Breast epithelium (tissue), 4 donors: ENCODE results near the gene GNAI1. TPM values are rescaled to one million over a fixed set of nuclear protein-coding genes. Genes with fewer than 3 reads are reported as not detected.

Source experiments
- DNase-seq, 2 donors: peaks; one replicate each; pipeline ENCODE4 v3.0.0-alpha.2; 2019; ENCODE audit warnings: low spot score in 2 of 2
- H3K27ac ChIP-seq, 2 donors: fragments of 200-600 bp; sonication (generic) in 1 of 2; one replicate each; pipeline ENCODE4 v1.5.1; 2016 to 2019; ENCODE audit warnings: mild to moderate bottlenecking in 1 of 2
- H3K27me3 ChIP-seq, 2 donors: fragments of 200-600 bp; sonication (generic) in 1 of 2; one replicate each; pipeline versions ENCODE4 v1.5.1 to v1.6.0; 2017 to 2019; ENCODE audit warnings: control low read depth in 1 of 2, mild to moderate bottlenecking in 1 of 2
- H3K36me3 ChIP-seq: fragments of 200-600 bp; one replicate; pipeline ENCODE4 v1.5.1; 2019
- H3K4me1 ChIP-seq, 2 donors: fragments of 200-600 bp; sonication (generic); one replicate each; pipeline ENCODE4 v1.5.1; 2016 to 2019; ENCODE audit warnings: control low read depth in 1 of 2
- H3K4me3 ChIP-seq, 3 donors: fragments of 200-600 bp; sonication (generic); 1 replicate in 2 of 3; 2 replicates in 1 of 3; pipeline ENCODE4 v1.5.1; 2016 to 2019; ENCODE audit warnings: mild to moderate bottlenecking in 3 of 3, moderate library complexity in 2 of 3
- H3K9me3 ChIP-seq, 2 donors: fragments of 200-600 bp; sonication (generic) in 1 of 2; one replicate each; pipeline ENCODE4 v1.5.1; 2016 to 2019; ENCODE audit warnings: control low read depth in 1 of 2
- CTCF ChIP-seq, 3 donors: fragments of 450-650 bp; IDR thresholded peaks; one replicate each; pipeline ENCODE4 v1.5.1; 2016 to 2017; ENCODE audit warnings: antibody characterized with exemption in 3 of 3, mild to moderate bottlenecking in 3 of 3, moderate library complexity in 3 of 3
- POLR2A ChIP-seq: fragments of 450-650 bp; IDR thresholded peaks from one replicate; pipeline ENCODE4 v1.6.1; 2016; ENCODE audit warnings: antibody characterized with exemption, mild to moderate bottlenecking, moderate library complexity
- POLR2AphosphoS5 ChIP-seq, 3 donors: sonication (generic); formaldehyde crosslinking; IDR thresholded peaks; one replicate each; pipeline ENCODE4 v1.6.1; 2017; ENCODE audit warnings: antibody characterized with exemption in 3 of 3
- intact Hi-C: fragments of 100-400 bp; cut with DNase I; formaldehyde crosslinking; loops from one replicate; pipeline ENCODE4 v1.15.1; 2023; ENCODE audit warnings: low total_unique reads
- total RNA-seq, 3 donors: library from RNA; depleted of rRNA; stranded (reverse); fragments of >200 nt; gene quantifications; one replicate each; pipeline ENCODE4 v1.1.0, GENCODE V29; 2016

The GNAI1 gene
- total RNA-seq, 3 donors from 2014 or later, result 25.6 to 75.2 (median 27.5) TPM

DNA sequence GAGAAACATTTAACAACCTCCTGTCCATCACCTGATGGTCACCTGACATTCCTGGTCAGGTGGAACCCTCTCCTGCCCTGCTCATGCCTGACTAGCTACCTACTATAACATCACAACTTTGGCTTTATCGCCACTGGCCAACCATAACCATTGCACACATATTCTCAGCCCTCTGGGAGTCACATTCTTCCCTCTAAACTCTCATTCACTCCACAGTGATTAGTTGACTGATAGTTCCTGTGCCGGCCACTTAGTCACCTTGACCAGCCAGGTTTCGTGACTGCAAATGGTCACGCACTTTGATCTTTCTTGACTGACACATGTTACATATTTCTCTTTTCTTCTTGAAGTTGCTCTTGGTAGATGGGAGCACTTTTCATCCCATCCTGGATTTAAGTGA, 50.1 kb downstream of the GNAI1 start:
- intact Hi-C loops, result no loop called here
- Histone ChIP-seq H3K4me1 (peaks cover 0 to 5% of the 10 kb centered on the region in 2 donors), H3K27ac (no peak overlapping the region), H3K9me3 (no peaks in the 10 kb centered on the region), H3K27me3 (no peaks in the 10 kb centered on the region), H3K4me3 (no peak overlapping the region), H3K36me3 (no peaks in the 10 kb centered on the region)
- DNase-seq, result no peak
- TF ChIP-seq POLR2AphosphoS5 (IDR thresholded peaks at IDR 0.05) (no peak), CTCF (IDR thresholded peaks at IDR 0.05) (no peak), POLR2A (no peak)

DNA sequence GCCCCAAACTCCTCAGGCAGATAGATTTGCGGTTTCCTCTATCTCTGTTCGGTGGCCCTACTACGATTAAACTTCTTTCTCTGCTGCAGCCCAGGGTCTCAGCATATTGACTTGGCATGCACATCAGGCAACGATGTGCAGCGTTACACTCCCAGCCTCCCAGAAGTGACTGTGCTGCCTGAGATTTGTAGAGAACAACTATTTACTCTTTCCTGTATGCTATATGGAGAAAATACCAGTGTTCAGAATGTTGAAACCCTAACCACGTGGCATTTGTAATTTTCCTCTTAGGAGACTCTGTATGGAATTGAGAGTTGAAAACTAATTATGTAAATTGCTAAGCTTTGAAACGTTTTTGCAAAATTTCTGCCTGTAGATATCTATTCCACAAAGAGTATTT, 50.9 kb downstream of the GNAI1 start:
- H3K36me3 ChIP-seq, result no peaks in the 10 kb centered on the region
- no peak overlapping the region for H3K27ac ChIP-seq
- H3K4me3 ChIP-seq, result no peak overlapping the region
- H3K9me3 ChIP-seq, result no peaks in the 10 kb centered on the region
- TF ChIP-seq POLR2A (no peak), POLR2AphosphoS5 (IDR thresholded peaks at IDR 0.05) (no peak), CTCF (IDR thresholded peaks at IDR 0.05) (no peak)
- DNase-seq, result no peak
- intact Hi-C loops, result no loop called here
- H3K27me3 ChIP-seq, result no peaks in the 10 kb centered on the region
- H3K4me1 ChIP-seq, result peaks cover 0 to 5% of the 10 kb centered on the region in 2 donors

GRCh38 chr7:80186721-80187120, 52.1 kb downstream of the GNAI1 start:
- no peak for TF ChIP-seq POLR2A
- TF ChIP-seq CTCF (IDR thresholded peaks at IDR 0.05), result no peak
- no peak for TF ChIP-seq POLR2AphosphoS5 (IDR thresholded peaks at IDR 0.05)
- Histone ChIP-seq H3K9me3 (no peaks in the 10 kb centered on the region), H3K27ac (no peak overlapping the region), H3K27me3 (no peaks in the 10 kb centered on the region), H3K36me3 (no peaks in the 10 kb centered on the region), H3K4me1 (peaks cover 0 to 5% of the 10 kb centered on the region in 2 donors), H3K4me3 (no peak overlapping the region)
- intact Hi-C loops, result no loop called here
- no peak for DNase-seq

GRCh38 chr7:80187279-80187678, 52.6 kb downstream of the GNAI1 start:
- H3K4me3 ChIP-seq, result no peak overlapping the region
- TF ChIP-seq POLR2A, result no peak
- TF ChIP-seq POLR2AphosphoS5 (IDR thresholded peaks at IDR 0.05), result no peak
- no peaks in the 10 kb centered on the region for H3K36me3 ChIP-seq
- no peaks in the 10 kb centered on the region for H3K9me3 ChIP-seq
- peaks cover 0 to 5% of the 10 kb centered on the region in 2 donors for H3K4me1 ChIP-seq
- no peaks in the 10 kb centered on the region for H3K27me3 ChIP-seq
- DNase-seq, result no peak
- H3K27ac ChIP-seq, result no peak overlapping the region
- intact Hi-C loops, result no loop called here

DNA sequence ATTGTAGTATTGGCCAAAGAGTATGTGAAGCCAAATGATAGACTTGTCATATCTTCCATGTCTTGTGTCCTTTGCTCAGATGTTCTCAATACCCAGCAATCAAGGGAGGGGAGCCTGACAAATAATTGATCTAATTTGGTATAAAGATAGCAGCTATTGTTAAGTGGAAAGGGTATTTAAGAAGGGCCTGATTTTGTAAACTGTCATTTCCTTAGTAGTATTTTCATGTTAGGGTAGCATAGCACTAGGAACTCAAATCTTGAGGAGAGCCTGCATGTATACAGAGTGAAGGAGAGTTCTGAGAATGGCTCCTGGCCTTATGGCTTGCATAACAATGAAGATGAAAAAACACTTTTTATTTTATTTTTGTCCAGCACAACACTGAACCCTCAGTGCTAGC, 53.1 kb downstream of the GNAI1 start:
- Histone ChIP-seq H3K36me3 (no peaks in the 10 kb centered on the region), H3K27me3 (no peaks in the 10 kb centered on the region), H3K4me3 (no peak overlapping the region), H3K9me3 (no peaks in the 10 kb centered on the region), H3K4me1 (peaks cover 0 to 5% of the 10 kb centered on the region in 2 donors), H3K27ac (no peak overlapping the region)
- TF ChIP-seq POLR2A (no peak), CTCF (IDR thresholded peaks at IDR 0.05) (no peak), POLR2AphosphoS5 (IDR thresholded peaks at IDR 0.05) (no peak)
- intact Hi-C loops, result no loop called here
- no peak for DNase-seq

DNA sequence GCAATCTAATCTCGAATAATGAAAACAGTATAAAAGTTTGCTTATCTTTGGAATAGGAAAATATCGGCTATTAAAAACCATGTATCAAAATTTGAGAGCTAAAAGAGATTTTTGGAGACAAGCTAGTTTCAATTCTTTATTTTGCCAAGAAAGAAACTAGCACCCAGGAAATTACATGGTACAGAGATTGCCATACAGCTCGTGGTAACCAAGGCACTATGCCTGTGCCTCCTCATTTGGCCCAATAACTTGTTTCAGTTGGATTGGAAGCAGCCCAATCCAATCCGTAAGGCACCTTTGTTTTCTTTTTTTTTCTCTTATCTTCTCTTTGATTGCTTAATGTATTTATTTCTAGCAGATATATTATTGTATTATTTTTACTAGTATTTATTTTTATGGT, 55.0 kb downstream of the GNAI1 start:
- TF ChIP-seq POLR2A (no peak), POLR2AphosphoS5 (IDR thresholded peaks at IDR 0.05) (no peak), CTCF (IDR thresholded peaks at IDR 0.05) (no peak)
- no peak for DNase-seq
- Histone ChIP-seq H3K27ac (no peak overlapping the region), H3K36me3 (no peaks in the 10 kb centered on the region), H3K4me1 (peaks cover 0 to 5% of the 10 kb centered on the region in 2 donors), H3K4me3 (no peak overlapping the region), H3K27me3 (no peaks in the 10 kb centered on the region), H3K9me3 (no peaks in the 10 kb centered on the region)
- intact Hi-C loops, result no loop called here
